Measurements from ENCODE around the gene TENM3.
"Not testable (repeated sequence)": the region's sequence is repeated elsewhere in the genome, so short reads cannot be mapped to it uniquely, and the experiment has no call there.

Gene TENM3

DNA sequence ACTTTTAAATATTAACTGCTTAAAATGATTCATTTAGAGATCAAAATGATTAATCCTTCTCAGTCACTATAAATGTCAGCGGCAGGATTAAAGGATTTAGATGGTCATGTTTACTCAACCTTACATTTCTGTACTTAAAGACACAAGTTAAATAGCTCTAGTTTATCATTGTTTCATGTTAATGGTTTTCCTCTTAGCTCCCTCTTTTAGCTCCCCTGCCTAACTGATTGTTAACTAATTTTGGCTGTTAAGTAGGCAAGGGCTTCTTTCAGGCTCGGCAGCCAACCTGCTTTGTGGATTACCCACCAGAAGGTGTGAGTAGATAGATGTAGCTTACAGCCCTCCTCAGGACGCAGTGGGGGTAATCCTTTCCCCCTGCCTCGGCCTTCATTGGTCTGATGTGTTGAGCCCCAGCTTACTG, 96.0 kb downstream of the TENM3 start:
- DNase-seq = no peak

GRCh38 chr4:182343453-182343852, 100.3 kb downstream of the TENM3 start:
- no peak for DNase-seq

DNA sequence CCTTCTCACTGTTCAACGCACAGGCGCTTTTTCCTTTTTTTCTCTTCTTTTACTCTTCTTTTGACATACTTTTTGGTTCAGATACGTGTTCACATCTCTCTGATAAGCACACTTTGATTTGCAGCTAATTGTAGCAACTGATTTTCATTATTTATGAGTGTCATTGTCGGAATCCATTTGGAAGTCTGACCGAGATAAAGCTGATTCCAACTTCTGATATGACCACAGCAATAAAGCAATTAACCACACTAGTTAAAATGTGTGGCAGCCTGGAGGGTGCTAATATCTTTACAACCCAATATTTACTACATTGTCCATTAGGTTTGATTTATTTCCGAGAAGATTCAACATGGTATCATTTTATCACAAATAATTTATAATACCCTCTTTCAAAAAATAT, 101.8 kb downstream of the TENM3 start:
- no peak for DNase-seq

DNA sequence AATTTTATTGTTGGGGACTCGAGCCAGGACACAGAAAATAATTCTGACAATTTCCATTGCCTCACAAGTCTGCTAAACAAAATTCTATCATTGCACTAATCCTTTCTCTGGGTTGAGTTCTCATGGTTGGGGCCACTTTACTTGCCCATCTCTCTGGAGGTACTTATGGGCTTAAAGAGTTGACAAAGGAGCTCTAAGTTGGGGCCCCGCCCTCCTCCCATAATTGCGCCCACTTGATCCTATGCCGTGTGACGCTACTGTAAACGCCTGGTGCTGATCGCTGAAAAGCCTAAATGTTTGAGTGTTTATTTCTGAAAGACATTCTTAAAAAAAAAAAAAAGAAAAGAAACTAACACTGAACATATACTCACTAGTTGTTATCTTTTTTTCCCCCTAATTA, 103.0 kb downstream of the TENM3 start:
- DNase-seq = no peak

GRCh38 chr4:182346675-182347375, 103.6 kb downstream of the TENM3 start:
- no peak for DNase-seq

GRCh38 chr4:182348779-182349326, 105.7 kb downstream of the TENM3 start:
- DNase-seq = no peak

- DNase-seq = no peak
Measured at GRCh38 chr4:182350041-182350440, 106.8 kb downstream of the TENM3 start.

GRCh38 chr4:182351485-182351884, 108.3 kb downstream of the TENM3 start:
- DNase-seq = no peak

DNA sequence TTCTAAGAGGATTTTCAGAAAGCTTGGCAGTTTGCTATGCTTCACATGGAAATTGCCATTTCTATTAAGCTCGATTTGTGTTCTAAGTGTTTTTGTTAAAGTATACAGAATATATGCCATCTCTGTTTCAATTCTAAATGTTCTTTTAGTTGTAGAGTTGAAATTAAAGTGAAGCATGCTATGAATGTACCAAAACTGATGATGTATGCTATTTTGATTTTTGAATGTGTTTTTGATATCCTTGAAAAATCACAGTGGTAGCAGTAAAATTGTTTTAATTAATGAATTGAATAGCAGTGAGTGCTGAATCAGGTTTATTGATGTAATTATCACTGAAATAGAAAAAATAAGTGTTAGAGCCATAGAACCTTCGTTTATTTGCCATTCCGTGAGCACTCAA, 110.9 kb downstream of the TENM3 start:
- no peak for DNase-seq

- DNase-seq = no peak
Measured at GRCh38 chr4:182354867-182355266, 111.7 kb downstream of the TENM3 start.

DNA sequence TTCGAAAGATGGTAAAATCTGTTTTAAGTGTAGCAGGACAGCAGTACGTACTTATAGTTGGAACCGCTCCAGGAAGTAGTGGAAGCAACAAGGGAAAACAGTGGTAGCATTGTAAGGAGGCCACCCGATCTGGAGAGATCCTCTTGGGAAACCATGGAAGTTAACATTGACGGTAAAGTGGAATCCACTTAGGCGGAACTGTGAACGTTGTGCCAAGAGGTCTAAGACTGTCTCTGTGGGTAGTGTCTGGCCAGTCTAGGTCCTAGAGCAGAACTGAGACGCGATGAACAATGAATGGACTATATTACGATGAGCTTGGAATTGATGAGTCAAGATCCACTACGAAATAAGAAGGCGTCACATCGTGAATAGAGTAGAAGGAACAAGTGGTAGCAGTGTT, 124.0 kb downstream of the TENM3 start:
- DNase-seq = no peak

- DNase-seq = peak; percentile 44
Measured at GRCh38 chr4:182369211-182369610, 126.0 kb downstream of the TENM3 start.

- no peak for DNase-seq
Measured at GRCh38 chr4:182370491-182370890, 127.3 kb downstream of the TENM3 start.

- no peak for DNase-seq
Measured at GRCh38 chr4:182380771-182381181, 137.6 kb downstream of the TENM3 start.

DNA sequence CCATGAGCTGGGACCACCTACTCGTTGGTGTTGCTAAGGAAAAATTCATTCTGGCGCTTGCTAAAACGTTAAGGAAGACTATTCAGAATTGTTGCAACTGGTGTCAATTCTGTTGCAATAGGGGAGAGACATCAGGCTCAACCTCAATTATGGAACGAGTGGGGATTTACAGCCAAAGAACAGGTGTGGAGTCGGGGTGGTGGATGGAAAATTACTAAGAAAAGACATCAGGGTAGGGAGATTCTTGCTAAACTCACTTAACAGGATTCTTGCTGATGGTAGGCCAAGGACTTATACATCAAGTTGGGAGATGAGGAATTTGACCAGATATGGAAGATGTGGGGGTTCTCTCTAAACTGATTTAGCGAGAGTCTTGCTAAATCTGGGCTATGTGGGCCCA, 139.7 kb downstream of the TENM3 start:
- DNase-seq = no peak

DNA sequence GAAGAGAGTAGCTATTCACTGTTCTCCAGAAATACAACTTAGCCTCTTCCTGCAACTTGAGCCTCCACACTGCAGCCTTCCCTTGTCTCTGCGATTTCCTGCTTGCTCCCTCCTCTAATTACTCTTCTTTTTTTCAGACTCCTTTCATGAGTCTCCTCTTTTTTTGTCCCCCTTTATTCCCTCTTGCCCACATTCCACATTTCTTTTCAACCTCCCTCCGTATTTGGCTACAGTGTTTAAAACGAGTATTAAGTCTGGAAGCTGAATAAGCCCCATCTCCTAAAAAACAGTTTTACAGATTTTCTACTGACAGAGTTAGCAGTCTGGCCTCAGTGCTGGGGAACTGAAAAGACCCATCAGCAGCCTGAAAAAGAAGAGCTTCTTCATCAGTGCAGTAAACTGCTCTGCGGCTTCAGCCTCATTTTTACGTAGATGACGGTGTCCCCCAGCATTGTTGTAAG, 141.5 kb downstream of the TENM3 start:
- no peak for DNase-seq

DNA sequence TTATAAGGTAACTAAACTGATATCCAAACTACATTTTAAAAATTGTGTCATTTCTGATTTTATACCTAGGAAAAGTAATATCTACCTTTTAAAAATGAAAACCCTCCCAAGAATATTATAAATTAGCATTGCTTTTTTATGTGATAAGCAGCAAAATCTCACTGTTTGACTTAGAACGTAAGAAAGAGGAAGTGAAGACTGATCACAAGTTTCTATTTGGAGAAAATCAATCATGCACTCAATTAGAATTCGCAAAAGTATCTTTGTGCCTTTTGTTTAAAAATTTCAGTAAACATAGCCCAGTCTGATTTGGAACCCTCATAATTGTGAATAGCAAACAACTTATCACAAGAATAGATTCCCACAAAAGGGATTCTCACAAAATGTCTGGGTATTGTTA, 142.7 kb downstream of the TENM3 start:
- no peak for DNase-seq

DNA sequence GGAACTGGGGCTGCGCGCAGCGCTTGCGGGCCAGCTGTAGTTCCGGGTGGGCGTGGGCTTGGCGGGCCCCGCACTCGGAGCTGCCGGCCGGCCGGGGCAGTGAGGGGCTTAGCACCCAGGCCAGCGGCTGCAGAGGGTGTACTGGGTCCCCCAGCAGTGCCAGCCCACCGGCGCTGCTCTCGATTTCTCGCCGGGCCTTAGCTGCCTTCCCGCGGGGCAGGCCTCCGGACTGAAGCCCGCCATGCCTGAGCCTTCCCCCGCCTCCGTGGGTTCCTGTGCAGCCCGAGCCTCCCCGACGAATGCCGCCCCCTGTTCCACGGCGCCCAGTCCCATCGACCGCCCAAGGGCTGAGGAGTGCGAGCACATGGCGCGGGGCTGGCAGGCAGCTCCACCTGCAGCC, 143.4 kb downstream of the TENM3 start:
- DNase-seq = not testable (repeated sequence)

- DNase-seq = no peak
Measured at GRCh38 chr4:182391111-182391684, 148.0 kb downstream of the TENM3 start.

GRCh38 chr4:182394181-182394580, 151.0 kb downstream of the TENM3 start:
- no peak for DNase-seq

DNA sequence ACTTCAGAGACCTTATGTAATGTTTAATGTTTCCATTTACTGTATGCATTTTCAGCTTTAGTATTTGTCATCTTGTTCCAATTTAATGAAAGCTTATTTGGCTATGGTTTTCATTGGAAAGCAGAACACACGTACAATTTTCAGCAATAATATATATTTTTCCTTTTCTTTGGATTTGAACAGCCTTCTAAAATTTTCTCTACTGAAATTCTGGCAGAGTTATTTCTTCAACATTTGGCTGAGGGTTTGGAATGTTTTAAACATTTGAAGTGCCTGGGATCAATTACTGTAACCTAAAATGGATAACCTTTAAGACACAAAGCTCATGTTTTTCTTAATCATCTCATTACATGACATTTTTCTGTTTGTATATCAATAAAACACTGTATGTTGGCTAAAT, 156.9 kb downstream of the TENM3 start:
- no peak for DNase-seq

GRCh38 chr4:182400790-182401189, 157.6 kb downstream of the TENM3 start:
- DNase-seq = no peak

GRCh38 chr4:182404376-182404775, 161.2 kb downstream of the TENM3 start:
- DNase-seq = peak; percentile 31

DNA sequence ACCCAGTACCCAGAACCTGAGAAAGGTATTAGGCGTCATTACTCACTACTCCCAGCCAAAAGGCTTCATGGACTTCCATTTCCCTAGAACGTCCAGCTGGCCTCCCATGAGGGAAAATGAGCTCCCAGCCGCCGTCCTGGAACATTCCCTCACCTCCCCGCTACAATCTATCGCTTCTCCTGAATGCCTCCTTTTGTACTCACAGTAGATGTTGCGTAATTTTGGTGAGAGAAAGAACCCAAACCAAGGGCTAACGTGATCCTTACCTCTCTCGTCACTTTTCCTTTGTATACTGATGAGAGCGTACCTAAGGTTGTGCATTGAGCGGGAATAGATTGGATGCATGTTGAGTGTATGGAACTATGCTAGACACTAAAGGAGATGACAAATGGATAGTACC, 161.9 kb downstream of the TENM3 start:
- DNase-seq = no peak
